Activated CD4-positive, CD25-positive, alpha-beta regulatory T cell treated with anti-CD3 and anti-CD28 coated beads, Interleukin-2, amount 50 U/mL, for 16 hours (primary cell): Measurements from ENCODE around the gene CLASP1.
"Not testable (repeated sequence)": the region's sequence is repeated elsewhere in the genome, so short reads cannot be mapped to it uniquely, and the experiment has no call there.

ENCODE experiments used
- DNase-seq: peaks from one replicate; pipeline ENCODE4 v3.0.0-alpha.2; 2020; ENCODE audit warnings: low read depth, low spot score

Gene CLASP1

DNA sequence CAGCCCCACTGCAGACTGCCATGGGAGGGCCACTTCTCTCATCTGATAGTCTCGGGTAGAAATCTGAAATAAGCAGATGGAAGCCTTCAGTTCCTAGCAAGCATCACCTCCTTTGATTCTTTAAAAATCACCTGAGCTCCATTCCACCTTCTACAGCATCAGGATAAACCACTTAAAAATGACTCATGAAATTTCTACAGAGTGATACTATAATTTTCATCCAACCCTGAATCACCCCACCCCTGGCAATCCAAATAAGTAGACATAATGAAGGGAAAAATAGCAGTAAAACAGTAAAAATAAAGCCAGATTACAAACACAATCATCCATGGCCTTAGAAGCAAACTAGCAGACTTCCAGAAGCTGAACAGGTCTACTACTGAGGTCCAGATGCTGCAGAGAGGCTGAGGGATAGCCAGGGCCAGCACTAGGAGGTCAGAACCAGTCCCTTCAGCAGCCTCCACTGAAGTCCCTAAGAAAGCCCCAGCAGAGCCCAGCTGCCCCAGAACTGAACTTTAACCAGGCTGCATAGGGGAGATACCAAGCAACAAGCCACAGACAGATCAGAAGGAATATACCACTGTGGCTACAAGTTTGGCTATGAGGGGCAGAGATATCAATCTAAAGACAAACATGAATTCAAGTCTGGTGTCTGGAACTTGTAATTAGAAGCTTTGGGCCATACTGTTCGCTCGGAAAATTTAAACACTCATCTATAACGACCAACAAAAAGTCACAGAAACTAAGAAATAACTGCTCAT is 173.3 kb downstream of the CLASP1 start:
- DNase-seq = no peak

DNA sequence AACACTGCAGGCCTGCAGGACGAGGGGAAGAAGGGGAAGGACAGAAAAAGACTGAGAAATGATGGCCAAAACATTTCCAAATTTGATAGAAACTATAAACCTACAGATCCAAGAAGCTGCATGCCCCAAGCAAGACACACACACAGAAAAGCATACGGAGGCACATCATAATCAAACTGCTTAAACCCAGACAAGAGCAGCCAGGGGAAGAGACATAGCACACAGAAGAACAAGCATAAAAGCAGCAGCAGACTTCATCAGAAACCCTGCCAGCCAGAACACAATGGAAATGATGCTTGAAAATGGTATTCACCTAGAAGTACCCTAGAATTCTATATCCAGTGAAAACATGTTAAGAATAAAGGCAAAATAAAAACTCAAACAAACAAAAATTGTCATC is 175.8 kb downstream of the CLASP1 start:
- DNase-seq = no peak

DNA sequence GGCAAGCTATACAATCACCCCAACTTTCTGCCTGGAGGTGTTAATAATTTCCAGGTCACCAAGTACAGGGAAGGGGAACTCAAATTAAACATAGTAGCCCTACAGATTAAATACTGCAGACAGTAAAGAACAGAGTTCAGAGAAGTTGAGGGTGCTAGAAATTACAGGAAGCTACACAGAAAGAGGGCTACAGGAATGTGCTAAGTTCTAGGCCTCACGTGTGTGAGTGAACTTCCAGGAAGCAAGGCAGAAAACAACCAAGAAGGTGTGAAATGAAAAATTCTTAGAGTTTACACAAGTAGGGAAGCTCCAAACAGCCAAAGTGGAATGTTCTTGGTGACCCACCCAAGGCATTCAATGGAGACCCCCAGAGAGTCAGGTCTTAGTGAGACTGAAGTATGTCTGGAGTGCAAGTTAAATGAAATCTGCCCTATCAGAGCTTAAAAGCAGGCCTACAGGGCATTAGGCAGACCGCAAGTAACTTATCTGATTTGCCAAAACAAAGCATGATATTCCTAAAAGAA is 176.7 kb downstream of the CLASP1 start:
- DNase-seq = no peak

DNA sequence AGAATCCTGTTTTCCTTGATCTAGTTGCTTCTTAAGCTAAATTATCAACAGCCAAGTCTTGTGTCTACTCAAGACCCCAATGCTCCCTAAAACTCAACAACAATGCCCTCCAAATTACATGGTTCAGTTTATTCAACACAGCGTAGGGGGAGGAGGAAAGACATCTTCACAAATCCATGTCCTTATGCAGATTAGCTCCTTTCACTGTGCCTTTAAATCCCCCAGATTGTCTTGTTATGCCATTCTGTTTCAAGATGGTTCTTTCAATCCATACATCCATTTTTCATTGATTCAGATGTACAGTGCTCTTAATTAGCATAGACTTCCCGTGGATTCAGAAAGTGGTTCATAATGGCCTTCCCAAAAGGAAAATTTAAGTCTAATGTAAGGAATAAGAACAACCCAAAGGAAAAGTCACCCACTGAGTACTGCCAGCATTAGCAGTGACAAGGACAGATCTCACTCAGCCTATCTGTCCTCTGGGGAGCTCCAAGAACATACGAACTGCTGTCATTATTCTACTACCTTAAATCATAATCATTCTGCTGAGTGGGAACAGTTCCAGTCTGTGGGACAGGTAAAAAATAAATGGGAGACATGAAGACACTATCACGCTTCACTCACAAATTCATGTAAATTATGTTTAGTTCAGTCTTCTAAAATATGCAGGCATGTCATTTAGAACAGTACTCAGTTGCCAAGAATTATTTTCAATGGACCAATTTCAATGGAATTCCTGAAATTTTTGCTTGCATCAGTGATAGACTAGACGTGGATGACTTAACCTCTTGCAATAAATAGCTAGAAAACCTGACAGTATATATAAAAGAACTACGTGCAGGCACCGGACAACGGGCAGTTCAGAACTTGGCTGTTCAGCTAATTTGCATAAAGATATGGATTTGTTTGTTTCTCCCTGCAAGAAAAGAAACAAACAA is 177.5 kb downstream of the CLASP1 start:
- no peak for DNase-seq

DNA sequence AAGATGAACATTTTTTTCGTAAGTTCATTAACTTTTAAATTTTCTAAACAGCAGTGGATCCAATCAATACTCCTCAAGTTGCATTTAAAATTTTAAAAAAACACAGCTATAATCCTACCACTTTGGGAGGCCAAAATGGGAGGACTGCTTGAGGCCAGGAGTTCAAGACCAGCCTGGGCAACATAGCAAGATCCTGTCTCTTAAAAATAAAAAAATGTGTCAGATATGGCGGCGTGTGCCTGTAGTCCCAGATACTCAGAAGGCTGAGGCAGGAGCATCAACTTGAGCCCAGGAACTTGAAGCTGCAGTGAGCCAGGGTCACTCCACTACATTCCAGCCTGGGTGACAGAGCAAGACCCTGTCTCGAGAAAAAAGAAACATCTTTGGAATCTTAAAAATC is 178.3 kb downstream of the CLASP1 start:
- no peak for DNase-seq

DNA sequence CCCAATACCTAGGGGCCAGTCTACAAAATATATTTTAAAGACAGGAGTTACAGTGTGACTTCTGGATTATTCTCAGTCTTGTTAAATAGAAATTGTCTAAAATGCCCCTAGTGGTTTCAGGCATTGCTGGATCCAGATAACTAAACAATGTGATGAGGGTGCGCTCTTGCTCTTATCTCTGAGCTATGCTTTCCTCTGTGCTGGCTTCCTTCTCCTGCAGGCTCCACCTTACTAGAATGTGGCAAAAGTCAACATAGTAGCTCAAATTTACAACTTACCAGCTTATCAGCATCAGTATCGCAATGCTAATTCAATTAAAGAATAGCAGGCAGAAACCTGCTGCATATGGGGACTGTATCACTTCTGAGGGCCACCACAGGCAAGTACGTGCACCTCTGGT is 179.9 kb downstream of the CLASP1 start:
- no peak for DNase-seq

DNA sequence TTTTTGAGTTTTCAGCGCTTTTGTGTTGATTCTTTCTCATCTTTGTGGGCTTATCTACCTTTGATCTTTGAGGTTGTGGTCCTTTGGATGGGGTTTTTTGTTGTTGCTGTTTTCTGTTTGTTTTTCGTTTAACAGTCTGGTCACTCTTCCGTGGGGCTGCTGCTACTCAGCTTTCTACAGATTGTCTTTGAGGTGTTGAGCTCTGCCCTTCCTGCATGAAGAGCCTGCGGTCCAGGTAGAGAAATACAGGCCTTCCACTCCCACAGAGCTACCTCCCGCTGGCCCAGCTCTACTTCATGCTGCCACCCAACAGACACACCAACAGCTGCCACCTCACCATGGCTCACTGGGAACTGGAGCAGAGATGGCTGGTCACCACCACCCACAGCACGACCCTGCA is 180.3 kb downstream of the CLASP1 start:
- no peak for DNase-seq

DNA sequence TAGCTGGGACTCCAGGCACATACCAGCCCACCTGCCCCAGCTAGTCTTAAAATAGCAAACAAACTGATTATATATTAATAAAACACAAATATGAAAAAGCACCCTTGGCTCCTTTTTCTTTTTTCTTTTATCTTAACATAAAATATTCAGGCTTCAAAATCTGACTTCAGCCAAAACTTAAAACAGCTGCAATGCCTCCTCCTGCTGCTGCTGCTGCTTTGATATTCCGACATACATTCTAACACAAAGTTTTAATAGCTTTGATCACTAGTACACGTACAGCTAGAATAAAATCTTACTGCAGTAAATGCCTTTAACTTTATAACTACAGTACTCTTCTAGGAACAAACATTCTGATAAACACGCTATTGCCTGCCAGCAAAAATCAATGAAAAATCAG is 190.0 kb downstream of the CLASP1 start:
- no peak for DNase-seq

DNA sequence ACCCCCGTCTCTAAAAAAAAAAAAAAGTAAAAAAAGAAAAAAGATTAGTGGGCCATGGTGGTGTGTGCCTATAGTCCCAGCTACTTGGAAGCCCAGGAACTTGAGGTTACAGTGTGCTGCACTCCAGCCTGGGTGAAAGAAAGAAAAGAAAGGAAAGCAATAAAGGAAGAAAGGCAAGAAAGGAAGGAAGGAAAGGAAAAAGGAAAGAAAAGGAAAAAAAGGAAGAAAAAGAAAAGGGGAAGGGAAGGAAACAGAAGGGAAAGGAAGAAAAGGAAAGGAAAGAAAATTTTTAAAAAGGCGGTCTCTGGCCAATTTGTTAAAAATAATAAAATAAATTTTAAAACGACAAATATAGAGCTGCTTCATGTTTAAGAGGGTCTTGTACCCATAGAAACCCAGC is 192.9 kb downstream of the CLASP1 start:
- DNase-seq = no peak

DNA sequence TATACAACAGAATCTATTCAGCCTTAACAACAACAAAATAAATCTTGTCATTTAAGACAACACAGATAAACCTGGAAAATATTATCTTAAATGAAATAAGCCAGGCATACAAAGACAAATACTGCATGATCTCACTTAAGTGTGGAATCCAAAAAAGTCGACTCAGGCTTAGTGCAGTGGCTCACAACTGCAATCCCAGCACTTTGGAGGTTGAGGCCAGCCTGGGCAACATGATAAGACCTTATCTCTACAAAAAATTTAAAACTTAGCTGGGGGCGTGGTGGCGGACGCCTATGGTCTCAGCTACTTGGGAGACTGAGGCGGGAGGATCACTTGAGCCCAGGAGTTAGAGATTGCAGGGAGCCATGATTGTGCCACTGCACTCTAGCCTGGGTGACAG is 193.8 kb downstream of the CLASP1 start:
- DNase-seq = no peak

DNA sequence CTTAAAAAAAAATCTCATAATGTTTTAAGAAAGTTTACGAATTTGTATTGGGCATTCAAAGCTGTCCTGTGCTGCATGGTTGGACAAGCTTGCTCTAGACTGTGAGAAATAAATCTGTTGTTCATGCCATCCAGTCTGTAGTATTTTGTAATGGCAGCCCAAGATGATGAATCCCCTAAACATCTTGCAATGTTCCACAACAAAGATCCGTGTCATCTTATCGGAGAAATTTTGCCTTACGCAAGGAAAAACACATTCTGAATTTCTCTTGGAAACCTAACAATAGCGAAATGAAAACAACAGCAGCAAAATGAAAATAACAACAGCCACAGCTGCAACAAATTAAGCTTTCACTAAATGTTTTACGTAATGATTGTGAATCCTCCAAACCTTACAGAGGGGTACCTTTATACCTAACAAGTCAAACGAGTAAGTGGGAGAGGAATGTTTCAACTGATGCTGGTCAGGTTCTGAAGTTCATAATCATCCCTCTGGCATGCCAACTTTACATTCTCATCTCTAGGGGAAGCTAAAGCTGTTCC is 194.6 kb downstream of the CLASP1 start:
- no peak for DNase-seq

DNA sequence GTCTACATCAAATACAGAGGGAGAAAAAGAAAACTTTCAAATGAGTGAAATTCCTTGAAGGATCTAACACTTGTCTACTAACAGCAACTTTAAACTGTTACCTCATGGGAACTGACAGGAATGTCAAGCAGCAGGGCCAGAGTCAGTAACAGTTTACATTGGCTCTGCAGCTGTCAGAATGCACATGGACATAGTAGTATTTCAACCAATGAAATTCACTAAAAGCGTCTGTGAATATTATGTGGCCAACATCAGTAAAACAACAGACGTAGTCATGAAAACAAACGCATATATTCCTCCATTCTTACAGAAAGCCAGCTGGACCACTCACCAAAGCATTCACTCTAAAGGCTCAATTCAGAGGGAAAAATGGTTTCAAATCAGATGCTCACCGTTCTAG is 197.9 kb downstream of the CLASP1 start:
- DNase-seq = no peak

DNA sequence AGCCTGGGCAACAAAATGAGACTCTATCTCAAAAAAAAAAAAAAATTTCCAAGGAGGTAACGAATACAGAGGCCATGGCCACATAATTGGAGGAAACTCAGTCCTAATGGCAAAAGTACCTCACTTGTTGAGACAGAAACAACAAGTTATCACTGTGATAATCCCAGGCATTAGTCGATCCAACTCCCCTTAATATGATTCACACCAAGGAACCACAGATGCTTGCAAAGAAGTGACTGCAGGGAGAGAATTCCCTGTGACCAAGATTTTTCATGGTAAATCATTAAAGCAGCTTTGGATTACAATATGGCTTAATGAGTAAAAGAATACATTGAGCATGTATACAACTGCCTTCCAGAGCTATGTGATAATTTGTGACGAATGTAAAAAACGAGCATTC is 199.0 kb downstream of the CLASP1 start:
- no peak for DNase-seq

DNA sequence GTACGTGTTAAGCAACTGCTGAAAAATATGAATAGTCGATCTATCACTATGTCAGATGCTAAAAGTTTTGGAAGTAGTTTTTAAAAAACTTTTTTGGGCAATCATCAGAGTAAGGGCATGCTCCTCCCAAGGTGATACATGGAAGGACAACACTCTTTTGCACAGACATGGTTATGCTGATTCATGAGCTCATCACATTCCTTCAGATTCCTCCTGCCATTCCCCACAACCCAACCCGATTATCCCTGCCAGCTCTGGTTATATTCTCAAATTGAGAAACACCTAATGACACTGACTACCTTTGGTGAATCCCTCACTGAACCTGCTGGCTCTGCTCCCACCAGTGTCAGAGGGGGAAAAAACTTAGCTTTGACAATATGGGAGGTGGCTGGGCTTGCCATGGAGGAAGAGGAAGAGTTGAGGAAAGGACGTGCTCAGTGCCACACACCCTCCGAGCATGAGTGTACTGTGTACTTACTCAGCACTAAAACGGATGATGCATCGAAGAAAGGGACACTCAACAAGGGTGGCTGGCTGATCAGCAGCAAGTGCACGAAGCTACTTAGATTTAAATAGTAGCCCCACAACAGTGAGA is 202.5 kb downstream of the CLASP1 start:
- DNase-seq = no peak

DNA sequence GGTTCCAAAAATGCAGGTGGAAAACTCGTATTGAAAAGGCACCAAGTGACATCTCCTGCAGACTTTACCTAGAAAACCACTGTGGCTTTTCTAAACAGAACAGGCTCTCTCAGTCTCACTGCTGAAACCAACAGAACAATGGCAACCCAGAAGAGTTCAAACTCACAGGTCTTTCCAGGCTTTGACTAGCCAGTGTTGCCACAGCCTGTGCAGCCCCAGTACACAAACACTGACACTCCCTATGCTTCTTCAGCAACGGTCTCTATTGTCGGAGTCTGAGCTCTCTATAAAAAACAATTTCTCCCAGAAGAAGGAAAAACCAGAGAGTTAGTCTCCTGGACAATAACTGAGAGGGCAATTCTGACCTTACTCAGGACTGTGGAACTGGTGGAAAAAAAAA is 206.4 kb downstream of the CLASP1 start:
- no peak for DNase-seq

DNA sequence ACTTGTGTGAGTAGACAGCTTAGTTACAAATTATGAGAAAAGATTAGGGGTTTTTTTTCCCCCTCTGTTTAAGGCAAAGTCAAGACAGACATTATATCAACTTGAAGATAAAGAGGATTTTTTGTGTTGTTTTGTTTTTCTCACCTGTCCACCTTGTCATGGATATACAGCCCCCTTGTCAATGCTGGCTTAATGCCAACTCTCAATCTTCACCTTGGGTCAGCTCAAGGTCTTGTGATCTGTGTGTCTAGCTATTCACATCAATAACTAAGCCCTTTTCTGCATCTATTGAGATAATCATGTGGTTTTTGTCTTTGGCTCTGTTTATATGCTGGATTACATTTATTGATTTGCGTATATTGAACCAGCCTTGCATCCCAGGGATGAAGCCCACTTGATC is 211.0 kb downstream of the CLASP1 start:
- not testable (repeated sequence) for DNase-seq

DNA sequence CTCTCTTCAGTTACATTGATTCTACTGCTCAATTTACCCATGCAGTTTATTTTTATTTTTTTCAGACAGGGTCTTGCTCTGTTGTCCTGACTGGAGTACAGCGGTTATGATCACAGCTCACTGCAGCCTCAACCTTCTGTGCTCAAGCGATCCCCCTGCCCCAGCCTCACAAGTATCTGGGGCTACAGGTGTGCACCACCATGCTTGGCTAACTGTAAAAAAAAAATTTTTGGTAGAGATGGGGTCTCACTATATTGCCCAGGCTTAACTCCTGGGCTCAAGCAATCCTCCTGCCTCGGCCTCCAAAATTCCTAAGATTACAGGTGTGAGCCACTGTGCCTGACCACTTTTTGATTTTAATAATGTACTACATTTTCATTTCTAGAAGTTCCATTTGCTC is 212.3 kb downstream of the CLASP1 start:
- DNase-seq = no peak

DNA sequence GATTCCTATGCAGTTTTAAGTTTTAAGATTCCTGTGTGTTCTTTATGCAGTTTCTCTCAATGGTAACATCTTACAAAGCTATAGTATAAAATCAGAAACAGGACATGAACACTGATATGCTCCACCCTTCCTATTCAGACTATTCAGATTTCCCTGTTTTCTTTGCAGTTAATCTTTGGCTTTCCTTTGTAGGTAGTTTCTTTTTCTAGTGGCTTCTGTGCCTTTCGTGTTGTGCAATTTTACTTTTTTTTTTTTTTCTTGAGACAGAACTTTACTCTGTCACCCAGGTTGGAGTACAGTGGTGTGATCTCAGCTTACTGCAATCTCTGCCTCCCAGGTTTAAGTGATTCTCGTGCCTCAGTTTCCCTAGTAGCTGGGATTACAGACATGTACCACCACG is 213.5 kb downstream of the CLASP1 start:
- DNase-seq = no peak

DNA sequence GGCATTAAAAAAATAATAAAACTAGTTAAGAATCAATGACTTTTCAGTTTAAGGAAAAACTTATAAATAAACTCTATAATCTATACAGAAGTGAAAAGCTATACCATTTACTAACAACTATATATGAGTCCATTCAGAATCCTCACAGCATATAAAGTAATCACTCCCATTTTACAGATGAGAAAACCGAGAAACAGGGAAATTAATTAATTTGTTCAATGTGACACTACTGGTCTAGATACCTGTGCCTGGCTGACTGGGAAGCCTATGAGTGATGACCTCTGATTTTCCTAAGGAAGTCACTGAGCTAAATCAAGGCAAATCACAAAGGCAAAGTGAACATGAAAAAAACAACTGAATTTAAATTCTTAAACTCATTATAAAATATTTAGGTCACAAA is 218.0 kb downstream of the CLASP1 start:
- DNase-seq = no peak

DNA sequence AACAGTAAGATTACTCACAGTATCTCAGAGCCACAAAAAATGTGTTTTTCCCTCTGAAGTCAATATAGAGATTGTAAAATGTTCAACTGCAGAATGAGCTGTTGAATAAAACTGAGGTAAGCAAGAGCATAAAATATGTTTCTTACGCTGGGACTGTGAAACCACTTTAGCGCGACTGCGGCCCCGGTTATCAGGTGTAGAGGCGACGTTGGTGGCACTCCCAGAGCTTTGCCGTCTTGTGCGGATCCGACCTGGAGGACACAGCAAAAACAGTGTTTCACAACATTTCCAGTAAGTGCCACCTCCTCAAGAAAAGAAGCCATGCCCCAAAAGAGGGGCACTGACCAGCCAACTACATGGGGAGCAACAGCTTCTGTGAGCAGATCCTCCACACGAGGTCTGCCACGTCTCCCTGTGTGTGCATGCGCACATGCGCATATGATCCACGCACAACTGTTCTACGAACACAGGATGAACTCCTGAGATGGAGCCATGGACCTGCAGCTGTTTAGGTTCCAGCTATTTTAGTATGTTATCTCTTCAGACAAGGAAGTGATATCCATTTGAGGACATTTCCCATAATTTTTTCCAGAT is 219.2 kb downstream of the CLASP1 start:
- DNase-seq = no peak

DNA sequence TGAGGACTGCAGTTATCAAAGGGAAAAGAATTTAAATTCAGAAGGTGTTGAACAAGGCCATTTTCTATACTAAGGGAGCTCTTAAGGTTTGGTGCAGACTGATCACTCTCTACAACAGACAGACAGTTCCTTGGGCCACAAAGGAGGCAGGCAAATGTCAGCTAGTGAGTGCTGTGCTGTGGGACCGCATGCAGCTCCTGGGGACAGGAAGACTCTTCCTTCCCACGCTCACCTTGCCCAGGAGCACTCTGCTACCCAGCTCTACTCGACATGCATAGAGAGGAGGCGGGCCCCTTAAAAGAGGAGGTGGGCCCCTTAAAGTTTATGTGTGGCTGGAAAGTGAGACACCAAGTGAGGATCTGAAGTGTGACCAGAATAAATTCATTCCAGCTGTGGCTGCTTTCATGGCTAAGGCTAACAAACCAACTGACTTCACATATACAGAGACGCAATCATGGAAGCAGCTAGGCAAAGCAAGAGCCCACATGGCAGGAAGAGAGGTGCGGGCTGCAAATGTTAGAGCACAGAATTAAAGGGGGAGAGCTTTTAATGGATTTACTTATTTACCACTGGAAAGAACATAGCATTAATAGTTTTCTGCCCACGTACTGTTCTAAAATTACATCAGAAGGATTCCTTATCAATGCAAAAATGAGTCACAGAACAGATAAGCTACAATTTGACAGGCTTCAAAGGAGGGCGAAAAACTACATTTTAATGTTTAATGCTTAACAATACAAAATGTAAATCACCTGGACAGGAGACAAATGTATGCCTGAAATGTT is 220.0 kb downstream of the CLASP1 start:
- no peak for DNase-seq
